ENCODE measurements around the gene KCNC3. TPM values are rescaled to one million over a fixed set of nuclear protein-coding genes. Genes with fewer than 3 reads are reported as not detected.

Gene KCNC3
- total and polyA plus RNA-seq, 8 donors = 8.5 to 29.8 (median 23.9) TPM

- Histone ChIP-seq H3K27ac (no peak overlapping the region), H3K4me1 (no peaks in the 10 kb centered on the region), H3K36me3 (peaks cover 0 to 6% of the 10 kb centered on the region in 2 donors), H3K9me3 (no peaks in the 10 kb centered on the region), H3K27me3 (no peaks in the 10 kb centered on the region), H3K4me3 (no peak overlapping the region)
- DNase-seq = no peak
- no peak for ATAC-seq
- intact Hi-C loops (cut with DNase I) = no loop called here
- no peak for TF ChIP-seq CTCF (IDR thresholded peaks at IDR 0.05)
Measured at GRCh38 chr19:50300051-50300450, 29.1 kb downstream of the KCNC3 start.

GRCh38 chr19:50293263-50294004 lies 35.7 kb downstream of the KCNC3 start:
- intact Hi-C loops (cut with DNase I) = no loop called here
- H3K4me3 ChIP-seq = no peak overlapping the region
- peaks cover 0 to 29% of the 10 kb centered on the region in 2 donors for H3K36me3 ChIP-seq
- no peak for TF ChIP-seq CTCF (IDR thresholded peaks at IDR 0.05)
- no peaks in the 10 kb centered on the region for H3K4me1 ChIP-seq
- DNase-seq = no peak
- no peak overlapping the region for H3K27ac ChIP-seq
- H3K27me3 ChIP-seq = peaks cover 0 to 15% of the 10 kb centered on the region in 2 donors
- no peak for ATAC-seq
- no peaks in the 10 kb centered on the region for H3K9me3 ChIP-seq

GRCh38 chr19:50292216-50292827 lies 36.9 kb downstream of the KCNC3 start:
- H3K36me3 ChIP-seq = peaks cover 0 to 36% of the 10 kb centered on the region in 2 donors
- no peak overlapping the region for H3K27ac ChIP-seq
- ATAC-seq = no peak

GRCh38 chr19:50290775-50291174 lies 38.4 kb downstream of the KCNC3 start:
- no peak for TF ChIP-seq CTCF (IDR thresholded peaks at IDR 0.05)
- Histone ChIP-seq H3K4me3 (no peak overlapping the region), H3K36me3 (peaks cover 0 to 52% of the 10 kb centered on the region in 2 donors), H3K4me1 (no peaks in the 10 kb centered on the region), H3K27me3 (peaks cover 0 to 15% of the 10 kb centered on the region in 2 donors), H3K27ac (no peak overlapping the region), H3K9me3 (peaks cover 0 to 8% of the 10 kb centered on the region in 2 donors)
- intact Hi-C loops (cut with DNase I) = no loop called here
- ATAC-seq (no peak), DNase-seq (no peak)

More at GRCh38 chr19:50292216-50292827, 36.9 kb downstream of the KCNC3 start:
- no peak for DNase-seq
- Histone ChIP-seq H3K9me3 (no peaks in the 10 kb centered on the region), H3K4me1 (no peaks in the 10 kb centered on the region), H3K27me3 (peaks cover 0 to 15% of the 10 kb centered on the region in 2 donors), H3K4me3 (no peak overlapping the region)
- intact Hi-C loops (cut with DNase I) = no loop called here
- TF ChIP-seq CTCF (IDR thresholded peaks at IDR 0.05) = no peak

- H3K4me3 ChIP-seq = no peak overlapping the region
- intact Hi-C loops (cut with DNase I) = no loop called here
- H3K9me3 ChIP-seq = peaks cover 0 to 15% of the 10 kb centered on the region in 2 donors
- TF ChIP-seq CTCF (IDR thresholded peaks at IDR 0.05) = no peak
- H3K4me1 ChIP-seq = no peaks in the 10 kb centered on the region
- H3K27me3 ChIP-seq = peaks cover 0 to 15% of the 10 kb centered on the region in 2 donors
- H3K27ac ChIP-seq = no peak overlapping the region
- ATAC-seq (no peak), DNase-seq (no peak)
- H3K36me3 ChIP-seq = peaks cover 0 to 57% of the 10 kb centered on the region in 2 donors
Measured at GRCh38 chr19:50290011-50290410, 39.2 kb downstream of the KCNC3 start.
